ENCODE data around the gene ARHGAP6.

DNA sequence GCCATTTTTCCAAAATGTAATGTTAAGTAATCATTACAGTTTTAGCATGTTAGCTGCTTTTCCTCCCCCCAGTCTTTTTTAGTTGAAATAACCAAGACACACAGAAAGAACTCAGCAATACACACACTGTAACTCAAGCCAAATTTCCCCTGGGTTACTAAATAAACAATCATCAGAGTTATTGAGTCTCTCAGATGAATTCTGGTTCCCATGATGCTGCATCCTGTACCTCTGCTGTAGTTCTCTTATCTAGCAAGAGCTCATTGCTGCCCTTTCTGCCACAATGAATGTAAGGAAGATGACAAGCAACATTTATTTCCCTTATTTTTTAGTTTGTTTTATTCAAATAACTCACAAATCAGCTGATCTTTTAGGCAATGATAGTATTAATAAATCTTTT, 185.1 kb downstream of the ARHGAP6 start:
- TF ChIP-seq, protein P1, sequence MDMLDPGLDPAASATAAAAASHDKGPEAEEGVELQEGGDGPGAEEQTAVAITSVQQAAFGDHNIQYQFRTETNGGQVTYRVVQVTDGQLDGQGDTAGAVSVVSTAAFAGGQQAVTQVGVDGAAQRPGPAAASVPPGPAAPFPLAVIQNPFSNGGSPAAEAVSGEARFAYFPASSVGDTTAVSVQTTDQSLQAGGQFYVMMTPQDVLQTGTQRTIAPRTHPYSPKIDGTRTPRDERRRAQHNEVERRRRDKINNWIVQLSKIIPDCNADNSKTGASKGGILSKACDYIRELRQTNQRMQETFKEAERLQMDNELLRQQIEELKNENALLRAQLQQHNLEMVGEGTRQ (IDR thresholded peaks at IDR 0.05; ENCODE audit: low read depth, low read length), result no peak
- no peak for TF ChIP-seq SMC3 (IDR thresholded peaks at IDR 0.05; ENCODE audit: low read depth, low read length)
- no peak for TF ChIP-seq POLR2A (IDR thresholded peaks at IDR 0.05; ENCODE audit: low read depth, low read length)
- TF ChIP-seq MAFK (IDR thresholded peaks at IDR 0.05; ENCODE audit: low read depth, low read length), result no peak
- TF ChIP-seq RCOR1 (IDR thresholded peaks at IDR 0.05; ENCODE audit: insufficient replicate concordance, low read length), result no peak
- TF ChIP-seq MXI1 (IDR thresholded peaks at IDR 0.05; ENCODE audit: borderline replicate concordance, low read depth, low read length), result no peak
- TF ChIP-seq, protein P2, sequence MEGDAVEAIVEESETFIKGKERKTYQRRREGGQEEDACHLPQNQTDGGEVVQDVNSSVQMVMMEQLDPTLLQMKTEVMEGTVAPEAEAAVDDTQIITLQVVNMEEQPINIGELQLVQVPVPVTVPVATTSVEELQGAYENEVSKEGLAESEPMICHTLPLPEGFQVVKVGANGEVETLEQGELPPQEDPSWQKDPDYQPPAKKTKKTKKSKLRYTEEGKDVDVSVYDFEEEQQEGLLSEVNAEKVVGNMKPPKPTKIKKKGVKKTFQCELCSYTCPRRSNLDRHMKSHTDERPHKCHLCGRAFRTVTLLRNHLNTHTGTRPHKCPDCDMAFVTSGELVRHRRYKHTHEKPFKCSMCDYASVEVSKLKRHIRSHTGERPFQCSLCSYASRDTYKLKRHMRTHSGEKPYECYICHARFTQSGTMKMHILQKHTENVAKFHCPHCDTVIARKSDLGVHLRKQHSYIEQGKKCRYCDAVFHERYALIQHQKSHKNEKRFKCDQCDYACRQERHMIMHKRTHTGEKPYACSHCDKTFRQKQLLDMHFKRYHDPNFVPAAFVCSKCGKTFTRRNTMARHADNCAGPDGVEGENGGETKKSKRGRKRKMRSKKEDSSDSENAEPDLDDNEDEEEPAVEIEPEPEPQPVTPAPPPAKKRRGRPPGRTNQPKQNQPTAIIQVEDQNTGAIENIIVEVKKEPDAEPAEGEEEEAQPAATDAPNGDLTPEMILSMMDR (conservative IDR thresholded peaks at IDR 0.05; ENCODE audit: low read depth, low read length), result no peak
- no peak for TF ChIP-seq CEBPB (IDR thresholded peaks at IDR 0.05; ENCODE audit: low read depth, low read length)
